CD4-positive, CD25-positive, alpha-beta regulatory T cell (primary cell): ENCODE data around the gene ELF1. TPM values are rescaled to one million over a fixed set of nuclear protein-coding genes. Genes with fewer than 3 reads are reported as not detected.
"Not testable (repeated sequence)": the region's sequence is repeated elsewhere in the genome, so short reads cannot be mapped to it uniquely, and the experiment has no call there.

ENCODE experiments used
- ATAC-seq, 2 donors: fragments of 150-1000 bp; cut with Tn5 transposase; one replicate each; pipeline ENCODE4 v1.10.0; 2021; ENCODE audit warnings: low read depth in 2 of 2, moderate number of reproducible peaks in 2 of 2, moderate library complexity in 1 of 2
- DNase-seq, 3 donors: peaks; one replicate each; pipeline versions ENCODE4 v3.0.0 to v3.0.0-alpha.2; 2012 to 2022; ENCODE audit warnings: mixed read lengths in 1 of 3
- H3K27ac ChIP-seq: one replicate; pipeline ENCODE4 v1.7.0; 2013; ENCODE audit warnings: mild to moderate bottlenecking, low read length; ENCODE audit not compliant: insufficient read depth, poor library complexity, severe bottlenecking
- H3K27me3 ChIP-seq: one replicate; pipeline ENCODE4 v1.7.0; 2013; ENCODE audit warnings: low read length; ENCODE audit not compliant: control insufficient read depth, insufficient read depth
- H3K36me3 ChIP-seq: one replicate; pipeline ENCODE4 v1.7.0; 2013; ENCODE audit warnings: mild to moderate bottlenecking, low read length, moderate library complexity; ENCODE audit not compliant: control insufficient read depth, insufficient read depth
- H3K4me1 ChIP-seq: 2 replicates; pipeline ENCODE4 v1.7.0; 2013; ENCODE audit warnings: mild to moderate bottlenecking, low read length; ENCODE audit not compliant: insufficient read depth, control insufficient read depth, poor library complexity, severe bottlenecking
- H3K4me3 ChIP-seq: one replicate; pipeline ENCODE4 v1.7.0; 2013; ENCODE audit warnings: low read depth, mild to moderate bottlenecking, low read length, moderate library complexity
- H3K9me3 ChIP-seq, 2 experiments: 1 replicate in 1 of 2; 2 replicates in 1 of 2; pipeline ENCODE4 v1.7.0; 2013; ENCODE audit warnings: low read length in 2 of 2, mild to moderate bottlenecking in 1 of 2, moderate library complexity in 1 of 2; ENCODE audit not compliant: control insufficient read depth in 2 of 2
- H3K27ac Mint-ChIP-seq, 3 donors: one replicate each; pipeline ENCODE4 v1.8.0; 2020 to 2022; ENCODE audit warnings: mild to moderate bottlenecking in 3 of 3, mixed read lengths in 3 of 3, moderate library complexity in 2 of 3
- H3K27me3 Mint-ChIP-seq: one replicate; pipeline ENCODE4 v1.8.0; 2022; ENCODE audit warnings: mild to moderate bottlenecking, mixed read lengths
- H3K36me3 Mint-ChIP-seq: one replicate; pipeline ENCODE4 v1.8.0; 2020; ENCODE audit warnings: mixed read lengths
- H3K4me1 Mint-ChIP-seq, 4 donors: one replicate each; pipeline ENCODE4 v1.8.0; 2020 to 2022; ENCODE audit warnings: mixed read lengths in 4 of 4, mild to moderate bottlenecking in 1 of 4
- H3K4me3 Mint-ChIP-seq, 4 donors: one replicate each; pipeline ENCODE4 v1.8.0; 2020 to 2022; ENCODE audit warnings: mild to moderate bottlenecking in 4 of 4, mixed read lengths in 4 of 4, moderate library complexity in 3 of 4
- H3K9me3 Mint-ChIP-seq, 7 donors: one replicate each; pipeline ENCODE4 v1.8.0; 2020 to 2022; ENCODE audit warnings: mixed read lengths in 7 of 7, mild to moderate bottlenecking in 3 of 7, moderate library complexity in 2 of 7
- polyA plus RNA-seq, 4 donors: library from polyadenylated mRNA; unstranded; fragments of 300-500 nt; fragmentation: Illumina TruSeq; gene quantifications; one replicate each; pipeline ENCODE4 v1.2.3, GENCODE V29; 2021
- total RNA-seq: library from RNA; stranded (reverse); gene quantifications from one replicate; pipeline ENCODE4 v1.2.3, GENCODE V29; 2022

Gene ELF1
- total and polyA plus RNA-seq, 5 donors from 2014 or later, result 122 to 285 (median 155) TPM

- H3K27ac Mint-ChIP-seq, result peak overlapping the region; percentile 79 to 96 (median 91)
- H3K27me3 Mint-ChIP-seq, H3K36me3 ChIP-seq, DNase-seq, H3K9me3 ChIP-seq, H3K27me3 ChIP-seq, ATAC-seq, H3K9me3 Mint-ChIP-seq: not testable (repeated sequence)
- H3K27ac ChIP-seq, result peak overlapping the region; percentile 94
- peak overlapping the region; percentile 91 to 97 (median 94) for H3K4me3 Mint-ChIP-seq
- H3K4me1 ChIP-seq, result peaks cover 58% of the 10 kb centered on the region
- H3K36me3 Mint-ChIP-seq, result peaks cover 26% of the 10 kb centered on the region
- peak overlapping the region; percentile 100 for H3K4me3 ChIP-seq
- H3K4me1 Mint-ChIP-seq, result peaks cover 53 to 68% (median 59%) of the 10 kb centered on the region in 4 donors
Observed at GRCh38 chr13:40978109-40978508, 41.0 kb downstream of the ELF1 start.

GRCh38 chr13:40975441-40975840 is 43.7 kb downstream of the ELF1 start:
- Mint-ChIP-seq H3K4me3 (peak overlapping the region; percentile 84 to 92 (median 90)), H3K36me3 (peaks cover 22% of the 10 kb centered on the region), H3K9me3 (no peaks in the 10 kb centered on the region), H3K4me1 (peaks cover 67 to 89% (median 77%) of the 10 kb centered on the region in 4 donors), H3K27ac (peak overlapping the region in 1 of 3 donors; percentile 91), H3K27me3 (no peaks in the 10 kb centered on the region)
- Histone ChIP-seq H3K36me3 (peaks cover 2% of the 10 kb centered on the region), H3K27ac (peak overlapping the region; percentile 52), H3K27me3 (no peaks in the 10 kb centered on the region), H3K4me1 (peaks cover 80% of the 10 kb centered on the region), H3K9me3 (no peaks in the 10 kb centered on the region), H3K4me3 (peak overlapping the region; percentile 100)
- no peak for DNase-seq
- ATAC-seq, result no peak

- H3K4me1 ChIP-seq, result peaks cover 86% of the 10 kb centered on the region
- no peaks in the 10 kb centered on the region for H3K27me3 Mint-ChIP-seq
- ATAC-seq, result peak; percentile 81 to 84
- H3K27me3 ChIP-seq, result no peaks in the 10 kb centered on the region
- DNase-seq, result peak; percentile 23 to 72 (median 58)
- peak overlapping the region; percentile 72 to 92 (median 88) for H3K4me3 Mint-ChIP-seq
- H3K4me3 ChIP-seq, result peak overlapping the region; percentile 100
- no peaks in the 10 kb centered on the region for H3K9me3 ChIP-seq
- H3K36me3 ChIP-seq, result no peaks in the 10 kb centered on the region
- H3K27ac ChIP-seq, result peak overlapping the region; percentile 52
- H3K27ac Mint-ChIP-seq, result peak overlapping the region; percentile 54 to 91 (median 69)
- no peaks in the 10 kb centered on the region for H3K9me3 Mint-ChIP-seq
- H3K4me1 Mint-ChIP-seq, result peaks cover 73 to 95% (median 82%) of the 10 kb centered on the region in 4 donors
- peaks cover 20% of the 10 kb centered on the region for H3K36me3 Mint-ChIP-seq
Observed at GRCh38 chr13:40974460-40975407, 44.4 kb downstream of the ELF1 start.

GRCh38 chr13:40973409-40973808 is 45.7 kb downstream of the ELF1 start:
- no peaks in the 10 kb centered on the region for H3K27me3 ChIP-seq
- peak overlapping the region; percentile 100 for H3K4me3 ChIP-seq
- Mint-ChIP-seq H3K9me3 (no peaks in the 10 kb centered on the region), H3K4me1 (peaks cover 74 to 98% (median 86%) of the 10 kb centered on the region in 4 donors), H3K4me3 (peak overlapping the region; percentile 58 to 82 (median 65)), H3K27me3 (no peaks in the 10 kb centered on the region), H3K36me3 (peaks cover 14% of the 10 kb centered on the region), H3K27ac (peak overlapping the region in 2 of 3 donors; percentile 16 to 82)
- no peaks in the 10 kb centered on the region for H3K36me3 ChIP-seq
- H3K27ac ChIP-seq, result peak overlapping the region; percentile 52
- H3K4me1 ChIP-seq, result peaks cover 92% of the 10 kb centered on the region
- ATAC-seq (no peak), DNase-seq (no peak)
- H3K9me3 ChIP-seq, result no peaks in the 10 kb centered on the region

- H3K27ac ChIP-seq, result no peak overlapping the region
- ATAC-seq, result no peak
- H3K4me1 ChIP-seq, result peaks cover 90% of the 10 kb centered on the region
- no peaks in the 10 kb centered on the region for H3K9me3 Mint-ChIP-seq
- peak overlapping the region in 2 of 3 donors; percentile 52 to 83 for H3K27ac Mint-ChIP-seq
- H3K4me3 ChIP-seq, result peak overlapping the region; percentile 100
- H3K27me3 ChIP-seq, result no peaks in the 10 kb centered on the region
- peaks cover 8% of the 10 kb centered on the region for H3K36me3 Mint-ChIP-seq
- H3K4me1 Mint-ChIP-seq, result peaks cover 72 to 98% (median 87%) of the 10 kb centered on the region in 4 donors
- H3K27me3 Mint-ChIP-seq, result no peaks in the 10 kb centered on the region
- H3K9me3 ChIP-seq, result no peaks in the 10 kb centered on the region
- DNase-seq, result no peak
- peak overlapping the region; percentile 59 to 72 (median 69) for H3K4me3 Mint-ChIP-seq
- no peaks in the 10 kb centered on the region for H3K36me3 ChIP-seq
Observed at GRCh38 chr13:40971321-40971720, 47.8 kb downstream of the ELF1 start.

- no peaks in the 10 kb centered on the region for H3K36me3 ChIP-seq
- ATAC-seq, result no peak
- Mint-ChIP-seq H3K4me3 (peak overlapping the region; percentile 59 to 77 (median 72)), H3K27ac (peak overlapping the region in 2 of 3 donors; percentile 52 to 83), H3K9me3 (no peaks in the 10 kb centered on the region), H3K27me3 (no peaks in the 10 kb centered on the region), H3K36me3 (peaks cover 8% of the 10 kb centered on the region), H3K4me1 (peaks cover 67 to 98% (median 86%) of the 10 kb centered on the region in 4 donors)
- DNase-seq, result no peak
- H3K9me3 ChIP-seq, result no peaks in the 10 kb centered on the region
- H3K27me3 ChIP-seq, result no peaks in the 10 kb centered on the region
- peaks cover 90% of the 10 kb centered on the region for H3K4me1 ChIP-seq
- H3K27ac ChIP-seq, result peak overlapping the region; percentile 44
- peak overlapping the region; percentile 100 for H3K4me3 ChIP-seq
Observed at GRCh38 chr13:40970803-40971202, 48.3 kb downstream of the ELF1 start.

- ATAC-seq (peak; percentile 64 to 72), DNase-seq (peak in 1 of 3 donors; percentile 59)
- Mint-ChIP-seq H3K36me3 (peaks cover 13% of the 10 kb centered on the region), H3K9me3 (no peaks in the 10 kb centered on the region), H3K27me3 (no peaks in the 10 kb centered on the region), H3K27ac (peak overlapping the region; percentile 68 to 90 (median 71)), H3K4me3 (peak overlapping the region; percentile 68 to 90 (median 76)), H3K4me1 (peaks cover 53 to 98% (median 85%) of the 10 kb centered on the region in 4 donors)
- Histone ChIP-seq H3K27ac (peak overlapping the region; percentile 44), H3K9me3 (no peaks in the 10 kb centered on the region), H3K27me3 (no peaks in the 10 kb centered on the region), H3K36me3 (no peaks in the 10 kb centered on the region), H3K4me1 (peaks cover 87% of the 10 kb centered on the region), H3K4me3 (peak overlapping the region; percentile 100)
Observed at GRCh38 chr13:40969169-40969901, 49.8 kb downstream of the ELF1 start.
